ENCODE data around the gene RAB3B. TPM values are rescaled to one million over a fixed set of nuclear protein-coding genes. Genes with fewer than 3 reads are reported as not detected.
"Not testable (repeated sequence)": the region's sequence is repeated elsewhere in the genome, so short reads cannot be mapped to it uniquely, and the experiment has no call there.

RAB3B gene
- total RNA-seq, 1 donor from 2014 or later = 20.4 TPM

DNA sequence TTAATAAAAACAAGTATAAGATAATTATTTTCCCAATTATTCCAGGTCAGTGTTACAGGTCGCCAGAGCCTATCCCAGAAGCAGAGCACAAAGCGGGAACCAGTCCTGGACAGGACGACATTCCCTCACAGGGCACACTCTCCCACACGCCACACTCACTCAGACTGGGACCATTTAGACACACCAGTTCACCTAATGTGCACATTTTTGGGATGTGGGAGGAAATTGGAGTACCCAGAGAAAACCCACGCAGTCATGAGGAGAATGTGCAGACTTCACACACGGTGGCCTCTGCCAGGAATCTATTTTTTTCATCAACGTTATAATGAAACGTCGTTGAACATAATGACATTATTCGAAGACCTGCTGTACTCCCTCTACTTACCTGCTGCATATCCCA, 91.5 kb downstream of the RAB3B start:
- Mint-ChIP-seq H3K9me3 (peaks cover 2% of the 10 kb centered on the region), H3K4me1 (peaks cover 22% of the 10 kb centered on the region), H3K27ac (no peak overlapping the region), H3K27me3 (ENCODE audit: insufficient read depth, low read depth) (peaks cover 20% of the 10 kb centered on the region), H3K4me3 (no peak overlapping the region), H3K36me3 (no peaks in the 10 kb centered on the region)
- Histone ChIP-seq H3K79me2 (ENCODE audit: low read depth) (no peaks in the 10 kb centered on the region), H3K4me2 (no peak overlapping the region), H3K27ac (no peak overlapping the region), H3K36me3 (no peaks in the 10 kb centered on the region), H3K9me3 (ENCODE audit: low read depth) (no peaks in the 10 kb centered on the region), H3K4me3 (no peak overlapping the region), H4K20me1 (ENCODE audit: low read depth) (no peaks in the 10 kb centered on the region), H3K27me3 (no peaks in the 10 kb centered on the region), H3K4me1 (no peaks in the 10 kb centered on the region), H3K9ac (no peak overlapping the region), H2AFZ (replicated peaks) (no peak overlapping the region), H3F3A (ENCODE audit: low read depth) (no peaks in the 10 kb centered on the region)
- TF ChIP-seq EZH2 (IDR thresholded peaks at IDR 0.05) = no peak
- no peak for TF ChIP-seq EZH2phosphoT487 (IDR thresholded peaks at IDR 0.05)
- TF ChIP-seq CTCF (IDR thresholded peaks at IDR 0.05) = no peak
- no peak for DNase-seq (ENCODE audit: low spot score)

- H3K27me3 Mint-ChIP-seq (ENCODE audit: insufficient read depth, low read depth) = peaks cover 23% of the 10 kb centered on the region
- DNase-seq (ENCODE audit: low spot score) = no peak
- Histone ChIP-seq H3K9me3 (ENCODE audit: low read depth) (no peaks in the 10 kb centered on the region), H4K20me1 (ENCODE audit: low read depth) (no peaks in the 10 kb centered on the region), H3K9ac (no peak overlapping the region), H3K36me3 (no peaks in the 10 kb centered on the region), H3K4me2 (no peak overlapping the region), H2AFZ (replicated peaks) (no peak overlapping the region), H3K4me3 (no peak overlapping the region), H3F3A (ENCODE audit: low read depth) (no peaks in the 10 kb centered on the region), H3K79me2 (ENCODE audit: low read depth) (no peaks in the 10 kb centered on the region), H3K27me3 (no peaks in the 10 kb centered on the region), H3K27ac (no peak overlapping the region), H3K4me1 (no peaks in the 10 kb centered on the region)
- TF ChIP-seq CTCF (IDR thresholded peaks at IDR 0.05) = no peak
- no peak for TF ChIP-seq EZH2 (IDR thresholded peaks at IDR 0.05)
- TF ChIP-seq EZH2phosphoT487 (IDR thresholded peaks at IDR 0.05) = no peak
- H3K9me3 Mint-ChIP-seq = peaks cover 5% of the 10 kb centered on the region
- no peak overlapping the region for H3K4me3 Mint-ChIP-seq
- H3K4me1 Mint-ChIP-seq = peaks cover 22% of the 10 kb centered on the region
- H3K27ac Mint-ChIP-seq = no peak overlapping the region
- H3K36me3 Mint-ChIP-seq = no peaks in the 10 kb centered on the region
Measured at GRCh38 chr1:51898090-51898734, 92.3 kb downstream of the RAB3B start.

DNA sequence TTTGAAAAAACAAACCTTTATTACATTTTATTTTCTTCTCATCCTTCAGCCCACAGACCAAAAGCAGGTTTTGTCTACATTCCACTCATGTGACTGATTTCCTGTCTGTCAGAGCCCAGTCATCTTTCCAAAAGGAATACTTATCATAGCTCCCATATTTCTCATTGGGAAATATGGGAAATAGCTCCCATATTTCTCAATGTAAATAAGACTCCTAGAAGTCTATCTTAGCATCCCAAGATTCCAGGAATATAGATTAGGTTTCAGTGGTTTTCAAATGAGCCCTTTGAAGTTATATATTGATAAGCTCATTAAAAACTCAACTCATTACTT, 92.8 kb downstream of the RAB3B start:
- Histone ChIP-seq H3K4me1 (no peaks in the 10 kb centered on the region), H3K4me2 (no peak overlapping the region), H3K27ac (no peak overlapping the region), H2AFZ (replicated peaks) (no peak overlapping the region), H3K79me2 (ENCODE audit: low read depth) (no peaks in the 10 kb centered on the region), H4K20me1 (ENCODE audit: low read depth) (no peaks in the 10 kb centered on the region), H3F3A (ENCODE audit: low read depth) (no peaks in the 10 kb centered on the region), H3K9ac (no peak overlapping the region), H3K27me3 (no peaks in the 10 kb centered on the region), H3K4me3 (no peak overlapping the region), H3K36me3 (no peaks in the 10 kb centered on the region), H3K9me3 (ENCODE audit: low read depth) (no peaks in the 10 kb centered on the region)
- peaks cover 5% of the 10 kb centered on the region for H3K9me3 Mint-ChIP-seq
- no peaks in the 10 kb centered on the region for H3K36me3 Mint-ChIP-seq
- no peak overlapping the region for H3K27ac Mint-ChIP-seq
- no peak overlapping the region for H3K4me3 Mint-ChIP-seq
- no peak for DNase-seq (ENCODE audit: low spot score)
- no peak for TF ChIP-seq EZH2 (IDR thresholded peaks at IDR 0.05)
- no peak for TF ChIP-seq EZH2phosphoT487 (IDR thresholded peaks at IDR 0.05)
- no peak for TF ChIP-seq CTCF (IDR thresholded peaks at IDR 0.05)
- peaks cover 22% of the 10 kb centered on the region for H3K4me1 Mint-ChIP-seq
- H3K27me3 Mint-ChIP-seq (ENCODE audit: insufficient read depth, low read depth) = peaks cover 21% of the 10 kb centered on the region

DNA sequence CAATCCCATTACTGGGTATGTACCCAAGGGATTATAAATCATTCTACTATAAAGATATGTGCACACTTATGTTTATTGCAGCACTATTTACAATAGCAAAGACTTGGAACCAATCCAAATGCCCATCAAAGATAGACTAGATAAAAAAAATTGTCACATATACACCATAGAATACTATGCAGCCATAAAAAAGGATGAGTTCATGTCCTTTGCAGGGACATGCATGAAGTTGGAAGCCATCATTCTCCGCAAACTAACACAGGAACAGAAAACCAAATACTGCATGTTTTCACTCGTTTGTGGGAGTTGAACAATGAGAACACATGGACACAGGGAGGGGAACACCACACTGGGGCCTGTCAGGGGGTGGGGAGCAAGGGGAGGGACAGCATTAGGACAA, 95.8 kb downstream of the RAB3B start:
- H2AFZ ChIP-seq (replicated peaks); H3F3A ChIP-seq (ENCODE audit: low read depth); H3K9ac ChIP-seq; H3K4me3 Mint-ChIP-seq; H3K27ac Mint-ChIP-seq; H3K9me3 Mint-ChIP-seq; H3K79me2 ChIP-seq (ENCODE audit: low read depth); DNase-seq (ENCODE audit: low spot score); H3K36me3 ChIP-seq; H3K36me3 Mint-ChIP-seq; H3K4me3 ChIP-seq; H3K9me3 ChIP-seq (ENCODE audit: low read depth); H4K20me1 ChIP-seq (ENCODE audit: low read depth); H3K4me1 ChIP-seq; H3K27me3 ChIP-seq; H3K27ac ChIP-seq; H3K4me2 ChIP-seq: not testable (repeated sequence)
- H3K4me1 Mint-ChIP-seq = peaks cover 20% of the 10 kb centered on the region
- peaks cover 18% of the 10 kb centered on the region for H3K27me3 Mint-ChIP-seq (ENCODE audit: insufficient read depth, low read depth)
